Mesenchymal stem cell (in vitro differentiated cells and primary cell): ENCODE measurements around the gene FHIT.

Experiments
- DNase-seq: peaks from one replicate; pipeline ENCODE4 v3.0.0-alpha.2; 2013
- H2AFZ ChIP-seq: one replicate; pipeline ENCODE4 v1.6.1; 2013; ENCODE audit warnings: low read depth, mild to moderate bottlenecking, control low read depth, inconsistent platforms, low read length, moderate library complexity
- H2AK5ac ChIP-seq: 2 replicates; pipeline ENCODE4 v1.6.1; 2013; ENCODE audit warnings: low read length, moderate library complexity, mild to moderate bottlenecking, inconsistent platforms; ENCODE audit not compliant: severe bottlenecking
- H2BK120ac ChIP-seq: one replicate; pipeline ENCODE4 v1.6.1; 2013; ENCODE audit warnings: low read depth, mild to moderate bottlenecking, inconsistent platforms, low read length, moderate library complexity
- H2BK12ac ChIP-seq, 2 experiments: one replicate each; pipeline ENCODE4 v1.6.1; 2013; ENCODE audit warnings: inconsistent platforms in 2 of 2, low read length in 2 of 2, mild to moderate bottlenecking in 2 of 2, moderate library complexity in 2 of 2, control low read depth in 1 of 2
- H2BK15ac ChIP-seq: one replicate; pipeline ENCODE4 v1.6.1; 2013; ENCODE audit warnings: mild to moderate bottlenecking, low read depth, inconsistent platforms; ENCODE audit not compliant: poor library complexity, severe bottlenecking
- H2BK5ac ChIP-seq: 2 replicates; pipeline ENCODE4 v1.6.1; 2013; ENCODE audit warnings: low read depth, mild to moderate bottlenecking, low read length, control low read depth, inconsistent platforms; ENCODE audit not compliant: poor library complexity, severe bottlenecking
- H3K14ac ChIP-seq, 2 experiments: one replicate each; pipeline ENCODE4 v1.6.1; 2013; ENCODE audit warnings: inconsistent platforms in 2 of 2, low read length in 2 of 2, control low read depth in 1 of 2, mild to moderate bottlenecking in 1 of 2, moderate library complexity in 1 of 2
- H3K18ac ChIP-seq, 2 experiments: one replicate each; pipeline ENCODE4 v1.6.1; 2013; ENCODE audit warnings: inconsistent platforms in 2 of 2, low read length in 2 of 2, control low read depth in 1 of 2, low read depth in 1 of 2, mild to moderate bottlenecking in 1 of 2
- H3K23ac ChIP-seq, 2 experiments: one replicate each; pipeline ENCODE4 v1.6.1; 2013; ENCODE audit warnings: inconsistent platforms in 2 of 2, low read length in 2 of 2, mild to moderate bottlenecking in 2 of 2, moderate library complexity in 2 of 2, control low read depth in 1 of 2
- H3K27ac ChIP-seq: 2 replicates; pipeline ENCODE4 v1.5.1; 2013; ENCODE audit warnings: mild to moderate bottlenecking, moderate library complexity, low read length, control low read depth, inconsistent platforms; ENCODE audit not compliant: poor library complexity, severe bottlenecking
- H3K27me3 ChIP-seq, 2 experiments: 2 replicates each; pipeline versions ENCODE4 v1.6.1 to v1.7.0; 2013; ENCODE audit warnings: low read length in 2 of 2, mild to moderate bottlenecking in 2 of 2, moderate library complexity in 2 of 2, control low read depth in 1 of 2, inconsistent platforms in 1 of 2; ENCODE audit not compliant: control insufficient read depth in 1 of 2, insufficient read depth in 1 of 2
- H3K36me3 ChIP-seq, 2 experiments: 2 replicates each; pipeline versions ENCODE4 v1.6.1 to v1.7.0; 2013; ENCODE audit warnings: low read length in 2 of 2, control low read depth in 1 of 2, inconsistent platforms in 1 of 2, low read depth in 1 of 2, mild to moderate bottlenecking in 1 of 2; ENCODE audit not compliant: insufficient read depth in 2 of 2, control insufficient read depth in 1 of 2
- H3K4ac ChIP-seq, 2 experiments: one replicate each; pipeline ENCODE4 v1.6.1; 2013; ENCODE audit warnings: inconsistent platforms in 2 of 2, low read length in 2 of 2, mild to moderate bottlenecking in 2 of 2, moderate library complexity in 2 of 2, control low read depth in 1 of 2, low read depth in 1 of 2
- H3K4me1 ChIP-seq: 2 replicates; pipeline ENCODE4 v1.6.1; 2013; ENCODE audit warnings: low read depth, low read length, control low read depth; ENCODE audit not compliant: control insufficient read depth, insufficient read depth
- H3K4me2 ChIP-seq: 2 replicates; pipeline ENCODE4 v1.6.1; 2013; ENCODE audit warnings: low read length, mild to moderate bottlenecking, inconsistent platforms; ENCODE audit not compliant: poor library complexity, severe bottlenecking
- H3K4me3 ChIP-seq, 2 experiments: 2 replicates each; pipeline versions ENCODE4 v1.5.1 to v1.7.0; 2013; ENCODE audit warnings: low read length in 2 of 2, mild to moderate bottlenecking in 2 of 2, control low read depth in 1 of 2, low read depth in 1 of 2; ENCODE audit not compliant: insufficient read depth in 1 of 2
- H3K79me1 ChIP-seq: replicated peaks from 2 replicates; pipeline ENCODE4 v1.6.1; 2013; ENCODE audit warnings: mild to moderate bottlenecking, control low read depth, low read length, inconsistent platforms; ENCODE audit not compliant: poor library complexity, severe bottlenecking
- H3K9ac ChIP-seq: 2 replicates; pipeline ENCODE4 v1.7.0; 2013; ENCODE audit warnings: mild to moderate bottlenecking, low read length, moderate library complexity
- H3K9me3 ChIP-seq: 2 replicates; pipeline ENCODE4 v1.7.0; 2013; ENCODE audit warnings: mild to moderate bottlenecking, low read length; ENCODE audit not compliant: control insufficient read depth
- H4K8ac ChIP-seq: one replicate; pipeline ENCODE4 v1.6.1; 2013; ENCODE audit warnings: inconsistent platforms, mild to moderate bottlenecking, low read length, moderate library complexity
- H4K91ac ChIP-seq: one replicate; pipeline ENCODE4 v1.6.1; 2013; ENCODE audit warnings: mild to moderate bottlenecking, low read length, inconsistent platforms
- WGBS: methylation state at CpG from one replicate; pipeline ENCODE4 v1.1.7; 2013; ENCODE audit warnings: mixed read lengths; 5-methylcytosine and 5-hydroxymethylcytosine counted together

Gene FHIT

GRCh38 chr3:60517134-60517533 lies 734.1 kb downstream of the FHIT start:
- Histone ChIP-seq H3K27me3 (no peaks in the 10 kb centered on the region), H3K9ac (no peak overlapping the region), H3K4me1 (no peaks in the 10 kb centered on the region), H2BK15ac (no peak overlapping the region), H2BK120ac (no peak overlapping the region), H4K8ac (no peak overlapping the region), H3K4me3 (no peak overlapping the region), H2BK5ac (no peak overlapping the region), H3K18ac (no peak overlapping the region), H2AK5ac (no peak overlapping the region), H3K27ac (no peak overlapping the region), H3K79me1 (no peaks in the 10 kb centered on the region), H3K23ac (no peak overlapping the region), H3K4me2 (no peak overlapping the region), H4K91ac (no peak overlapping the region), H2AFZ (no peak overlapping the region), H3K9me3 (peaks cover 3% of the 10 kb centered on the region), H3K4ac (no peak overlapping the region), H3K36me3 (no peaks in the 10 kb centered on the region), H2BK12ac (no peak overlapping the region), H3K14ac (no peak overlapping the region)
- no peak for DNase-seq
- 89% methylated on average over 2 of the region's 3 CpGs for WGBS

GRCh38 chr3:60514866-60515265 lies 736.4 kb downstream of the FHIT start:
- Histone ChIP-seq H2AK5ac (no peak overlapping the region), H3K4me3 (no peak overlapping the region), H3K4ac (no peak overlapping the region), H2AFZ (no peak overlapping the region), H2BK120ac (no peak overlapping the region), H3K4me2 (no peak overlapping the region), H3K23ac (no peak overlapping the region), H3K9ac (no peak overlapping the region), H4K91ac (no peak overlapping the region), H2BK15ac (no peak overlapping the region), H3K79me1 (no peaks in the 10 kb centered on the region), H3K27ac (no peak overlapping the region), H4K8ac (no peak overlapping the region), H3K18ac (no peak overlapping the region), H3K4me1 (no peaks in the 10 kb centered on the region), H2BK12ac (no peak overlapping the region), H3K14ac (no peak overlapping the region), H3K9me3 (peaks cover 3% of the 10 kb centered on the region), H3K27me3 (no peaks in the 10 kb centered on the region), H3K36me3 (no peaks in the 10 kb centered on the region), H2BK5ac (no peak overlapping the region)
- 76% methylated on average over 8 of the region's 8 CpGs for WGBS
- no peak for DNase-seq

GRCh38 chr3:60514085-60514649 lies 737.1 kb downstream of the FHIT start:
- Histone ChIP-seq H3K23ac (no peak overlapping the region), H3K4me1 (no peaks in the 10 kb centered on the region), H2BK12ac (no peak overlapping the region), H3K27me3 (no peaks in the 10 kb centered on the region), H3K4me2 (no peak overlapping the region), H3K36me3 (no peaks in the 10 kb centered on the region), H4K91ac (no peak overlapping the region), H3K27ac (no peak overlapping the region), H2AFZ (no peak overlapping the region), H2BK120ac (no peak overlapping the region), H3K4me3 (no peak overlapping the region), H3K14ac (peak overlapping the region in 1 of 2 experiments; percentile 36), H2BK15ac (no peak overlapping the region), H3K9me3 (peaks cover 3% of the 10 kb centered on the region), H2BK5ac (no peak overlapping the region), H3K9ac (no peak overlapping the region), H3K79me1 (no peaks in the 10 kb centered on the region), H3K4ac (no peak overlapping the region), H4K8ac (no peak overlapping the region), H2AK5ac (no peak overlapping the region), H3K18ac (no peak overlapping the region)
- no peak for DNase-seq
- 90% methylated on average over 7 of the region's 9 CpGs for WGBS

GRCh38 chr3:60513241-60513640 lies 738.0 kb downstream of the FHIT start:
- DNase-seq: no peak
- Histone ChIP-seq H3K9ac (no peak overlapping the region), H2AK5ac (no peak overlapping the region), H3K18ac (no peak overlapping the region), H3K4me2 (no peak overlapping the region), H3K36me3 (no peaks in the 10 kb centered on the region), H3K23ac (no peak overlapping the region), H2BK12ac (no peak overlapping the region), H4K8ac (no peak overlapping the region), H2AFZ (no peak overlapping the region), H3K4me3 (no peak overlapping the region), H3K4me1 (no peaks in the 10 kb centered on the region), H2BK5ac (no peak overlapping the region), H3K14ac (no peak overlapping the region), H3K79me1 (no peaks in the 10 kb centered on the region), H3K4ac (no peak overlapping the region), H2BK15ac (no peak overlapping the region), H4K91ac (no peak overlapping the region), H2BK120ac (no peak overlapping the region), H3K27ac (no peak overlapping the region), H3K9me3 (peaks cover 3% of the 10 kb centered on the region), H3K27me3 (no peaks in the 10 kb centered on the region)
